ENCODE results near the gene GP5.

Gene GP5

DNA sequence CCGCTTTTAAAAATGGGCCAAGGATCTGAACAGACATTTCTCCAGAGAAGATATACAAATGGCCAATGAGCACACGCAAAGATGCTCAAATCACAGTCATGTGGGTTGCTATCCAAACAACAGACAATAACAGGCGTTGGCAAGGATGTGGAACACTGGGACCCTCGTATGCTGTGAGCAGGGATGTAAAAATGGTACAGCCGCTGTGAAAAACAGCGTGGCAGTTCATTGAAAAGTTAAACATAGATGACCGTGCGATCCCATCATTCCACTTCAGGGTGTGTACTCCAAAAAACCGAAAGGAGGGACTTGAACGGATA lies 22.9 kb downstream of the GP5 start:
- no peak for DNase-seq (ENCODE audit: low read depth)

DNA sequence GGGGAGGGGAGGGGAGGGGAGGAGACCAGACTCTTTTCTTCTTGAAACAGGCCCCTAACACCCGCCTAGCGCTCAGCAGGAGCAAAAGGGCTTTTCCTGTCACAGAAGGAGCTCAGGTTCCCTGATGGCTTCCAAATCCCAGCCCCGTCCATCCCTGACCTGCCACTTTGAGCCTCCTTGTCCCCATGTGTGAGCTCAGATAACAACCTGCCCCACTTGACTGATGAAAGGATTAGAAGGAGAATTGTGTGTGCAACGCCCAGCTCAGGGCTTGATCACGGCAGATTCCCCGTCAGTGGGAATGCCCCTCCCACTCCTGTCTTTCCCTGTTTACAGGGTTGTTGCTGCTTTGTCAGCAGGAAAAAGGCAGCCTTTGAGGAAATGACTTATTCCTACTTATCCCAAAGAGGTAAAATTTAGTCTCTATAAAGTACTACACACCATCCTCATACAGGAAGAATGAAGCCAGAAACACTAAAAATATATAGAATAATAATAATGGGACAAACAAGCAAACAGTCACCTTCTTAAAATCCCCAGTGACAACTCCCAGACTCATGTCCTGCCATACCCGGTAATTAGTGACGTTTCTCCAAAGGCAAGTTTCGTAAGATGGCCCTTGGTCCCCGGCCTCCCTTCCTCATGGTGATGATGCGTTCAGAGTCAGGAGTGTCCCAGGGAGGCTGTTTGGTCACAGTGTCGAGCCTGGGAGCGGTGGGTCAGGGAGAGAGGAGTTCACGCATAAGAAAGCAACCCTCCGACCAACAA lies 23.4 kb downstream of the GP5 start:
- no peak for DNase-seq (ENCODE audit: low read depth)

DNA sequence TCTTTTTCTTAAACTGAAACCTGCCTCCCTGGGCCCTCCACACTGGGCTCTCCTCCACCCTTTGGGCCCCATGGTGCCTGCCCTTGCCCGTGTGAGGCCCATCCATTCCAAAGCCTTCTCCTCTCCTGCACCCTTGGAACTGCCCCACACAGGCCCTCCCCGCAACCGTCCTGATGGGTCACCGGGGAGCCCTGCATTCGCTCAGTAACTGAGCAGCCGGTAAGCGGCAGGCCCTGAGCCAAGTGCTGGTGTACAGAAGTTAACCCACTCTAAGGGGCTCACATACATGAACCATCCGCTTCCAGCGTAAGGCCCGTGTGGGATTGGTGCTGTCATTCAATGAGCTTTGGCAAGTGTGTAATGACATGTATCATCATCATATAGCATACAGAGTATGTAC lies 24.1 kb downstream of the GP5 start:
- no peak for DNase-seq (ENCODE audit: low read depth)

DNA sequence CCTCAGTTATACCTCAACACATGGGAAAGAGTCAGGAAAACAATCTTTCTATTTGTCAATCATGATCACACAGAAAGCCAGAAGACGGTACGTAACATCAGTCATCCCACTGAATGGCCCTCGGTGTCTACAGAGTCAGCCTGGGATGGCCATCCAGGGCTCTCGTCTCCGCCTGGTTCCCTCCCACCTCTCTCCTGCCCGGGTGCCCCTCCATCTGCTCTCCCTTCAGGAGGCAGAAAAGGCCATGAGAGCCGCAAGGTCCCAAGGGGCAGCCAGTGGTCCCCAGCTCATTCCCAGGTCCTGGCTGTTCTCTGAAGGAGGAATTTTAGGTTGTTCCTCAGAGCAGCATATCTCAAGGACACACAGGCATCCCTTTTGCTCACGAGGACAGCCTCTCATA lies 25.2 kb downstream of the GP5 start:
- no peak for DNase-seq (ENCODE audit: low read depth)

DNA sequence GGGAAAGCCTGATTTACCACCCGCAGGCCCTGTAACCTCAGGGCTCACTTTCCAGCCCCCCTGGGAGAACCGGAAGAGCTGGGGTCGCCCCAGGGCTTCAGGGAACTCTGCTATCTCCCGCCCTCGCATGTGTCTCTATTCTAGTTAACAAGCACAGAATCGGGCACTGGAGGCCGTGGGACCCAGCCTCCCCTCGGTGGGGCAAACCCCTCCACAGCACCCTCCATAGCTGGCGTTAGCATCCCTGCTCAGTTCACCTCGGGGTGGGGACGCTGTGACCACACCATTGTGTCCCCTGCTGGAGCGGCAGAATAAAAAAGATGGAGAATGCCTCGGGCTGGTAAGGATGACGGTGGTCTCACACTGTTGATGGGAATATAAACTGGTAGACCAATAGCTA lies 26.0 kb downstream of the GP5 start:
- DNase-seq (ENCODE audit: low read depth), result no peak

DNA sequence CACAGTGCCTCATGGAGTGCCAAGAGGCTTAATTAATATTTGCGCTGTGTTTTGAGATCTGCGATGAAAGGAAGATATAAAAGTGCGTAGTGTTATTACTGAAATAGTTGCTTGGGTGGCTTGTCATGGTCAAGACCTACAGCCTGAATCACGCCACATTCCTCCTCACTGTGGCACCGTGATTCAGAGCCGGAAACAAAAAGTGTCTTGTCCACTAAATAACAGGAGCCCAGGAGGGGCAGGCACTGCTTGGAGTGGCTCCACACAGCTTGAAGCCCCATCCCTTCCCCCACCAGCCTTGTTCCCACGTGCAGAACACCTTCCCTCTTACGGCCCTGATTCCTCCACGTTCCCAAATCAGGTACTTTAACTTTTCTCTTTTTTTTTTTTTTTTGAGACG lies 28.3 kb downstream of the GP5 start:
- no peak for DNase-seq (ENCODE audit: low read depth)

DNA sequence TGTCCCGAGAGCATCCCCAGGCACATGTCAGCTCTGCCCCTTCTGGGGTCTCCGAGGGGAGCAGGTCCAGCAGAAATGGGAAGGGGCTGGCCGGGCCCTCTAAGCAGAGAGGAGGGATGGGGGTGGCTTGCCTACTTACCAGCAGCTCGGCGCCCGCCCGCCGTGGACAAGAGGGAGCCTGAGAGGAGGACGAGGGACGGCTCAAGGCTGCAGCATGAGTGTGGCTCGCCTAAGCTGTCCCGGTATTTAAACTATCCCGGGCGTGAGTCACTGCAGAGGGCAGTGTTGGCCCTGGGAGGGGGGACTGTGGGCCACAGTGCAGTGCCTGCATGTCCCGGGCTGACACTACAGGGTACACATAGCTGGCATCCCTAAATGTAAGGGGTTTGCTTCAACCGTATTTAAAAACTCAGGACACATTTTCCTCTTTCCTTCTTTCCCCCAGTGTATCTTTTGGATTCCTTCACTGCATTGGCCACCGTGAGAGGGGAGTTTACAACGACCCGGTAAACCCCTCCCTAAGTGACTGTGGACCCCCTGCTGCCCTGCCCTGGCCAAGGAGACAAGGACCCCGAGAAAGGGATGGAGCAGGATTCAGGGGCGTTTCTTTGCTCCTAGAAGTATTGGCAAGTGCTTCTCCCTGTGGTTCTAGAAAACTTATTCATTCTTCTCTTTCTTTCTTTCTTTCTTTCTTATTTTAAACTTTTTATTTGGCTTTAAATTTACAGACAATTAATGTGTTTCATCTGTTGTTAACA lies 29.4 kb downstream of the GP5 start, which contains the start of gene LRRC15:
Gene LRRC15 (minus strand): TSS at position 222 of the 758 bp plus-strand sequence. CDS start 8,700 bp downstream, outside the sequence.
- DNase-seq (ENCODE audit: low read depth), result no peak

DNA sequence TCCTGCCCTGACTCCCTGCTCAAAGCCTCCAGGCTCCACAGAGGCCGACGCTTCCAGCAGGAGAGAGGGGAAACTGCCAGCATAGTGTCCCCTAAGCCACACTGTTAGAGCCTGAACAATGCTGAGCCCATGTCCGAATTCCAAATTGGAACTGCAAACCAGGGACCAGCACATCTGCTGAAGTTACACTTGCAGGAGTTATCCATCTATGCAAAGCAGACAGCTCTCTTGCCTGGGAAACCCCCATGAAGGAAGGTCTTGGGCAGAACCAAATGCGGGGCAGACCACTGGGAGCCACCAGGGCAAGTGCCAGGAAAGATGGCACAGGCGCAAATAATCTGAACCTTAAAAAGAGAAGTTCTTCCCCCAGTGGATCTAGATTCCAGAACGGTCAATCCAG lies 30.1 kb downstream of the GP5 start:
- DNase-seq (ENCODE audit: low read depth), result no peak

DNA sequence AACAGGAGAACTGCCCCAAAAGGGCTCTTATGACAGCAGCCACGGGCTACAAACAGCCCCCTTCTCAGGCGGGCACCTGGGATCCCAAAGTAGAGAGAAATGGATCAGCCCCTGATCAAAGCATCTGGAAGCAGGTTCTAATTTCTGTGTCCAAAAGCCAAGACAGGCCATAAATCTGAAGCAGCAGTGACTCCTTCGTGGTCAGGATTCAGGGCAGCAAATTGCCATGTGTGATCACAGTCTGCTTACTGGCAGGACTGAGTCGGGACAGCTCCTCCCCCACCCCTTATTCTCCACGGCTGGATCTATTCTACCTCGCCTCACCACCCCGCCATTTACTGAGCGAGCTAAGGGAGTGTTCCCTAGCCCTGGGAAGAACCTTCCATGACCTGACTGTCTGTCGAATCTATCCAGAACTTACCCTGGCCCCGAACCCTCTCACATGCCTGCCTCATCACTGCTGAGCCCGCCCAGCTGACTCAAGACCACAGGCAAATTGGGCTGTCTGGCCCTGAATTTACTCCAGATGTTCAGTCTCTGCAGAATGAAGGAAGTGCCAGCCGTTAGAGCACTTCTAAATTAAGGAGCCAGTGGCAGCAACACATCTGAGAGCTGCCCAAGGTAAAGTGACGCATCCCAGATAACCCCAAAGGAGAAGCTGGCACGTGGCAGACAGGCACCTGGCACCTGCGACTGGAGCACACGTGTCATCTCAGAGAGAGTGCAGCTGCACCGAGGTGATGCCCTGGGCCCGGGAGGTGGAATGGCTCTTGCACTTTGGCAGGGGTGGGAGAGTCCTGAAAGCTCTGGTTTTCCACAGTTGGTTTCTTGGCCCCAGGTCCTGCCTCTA lies 30.8 kb downstream of the GP5 start:
- no peak for DNase-seq (ENCODE audit: low read depth)

DNA sequence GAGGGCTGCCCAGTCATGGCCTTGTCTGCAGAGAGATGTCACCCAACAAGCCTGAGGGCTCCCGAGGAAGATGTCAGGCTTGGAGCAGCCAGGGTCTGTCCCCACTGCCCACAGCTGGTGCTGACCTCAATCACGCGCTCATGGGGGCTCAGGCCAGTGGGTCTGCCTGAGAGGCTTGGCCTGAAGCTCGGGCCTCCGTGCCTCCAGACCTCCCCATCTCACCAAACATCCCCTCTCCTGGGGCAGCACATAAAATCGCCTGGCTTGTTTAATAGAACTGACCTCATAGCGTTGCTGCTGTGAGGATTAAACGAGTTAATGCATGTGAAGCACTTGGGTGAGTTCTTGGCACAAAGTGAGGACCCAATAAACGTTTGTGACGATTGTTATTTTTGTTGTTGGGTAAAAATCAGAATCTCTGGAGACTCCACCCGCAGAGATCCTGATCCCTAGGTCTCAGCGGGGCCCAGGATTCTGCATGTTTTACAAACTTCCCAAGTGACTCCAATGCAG lies 33.0 kb downstream of the GP5 start:
- DNase-seq (ENCODE audit: low read depth), result no peak

DNA sequence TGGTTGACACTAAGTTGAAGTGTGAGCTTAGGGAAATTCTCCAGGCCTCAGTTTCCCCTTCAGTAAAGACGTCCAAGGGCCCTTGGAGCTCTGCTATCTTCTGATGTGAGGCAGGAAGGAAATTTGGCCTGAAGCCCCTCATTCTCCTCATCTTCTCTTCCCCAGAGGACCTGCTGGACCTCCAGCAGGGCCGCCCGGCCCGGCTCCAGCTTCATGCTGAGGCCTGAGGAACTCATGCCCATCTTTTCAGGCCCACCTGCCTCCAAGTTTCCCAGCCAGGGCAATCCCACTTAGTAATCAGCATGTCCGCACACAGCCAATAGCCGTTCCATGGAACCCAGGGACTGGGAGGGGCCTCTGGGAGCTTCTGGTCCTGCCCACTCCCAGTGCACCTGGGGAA lies 33.5 kb downstream of the GP5 start:
- DNase-seq (ENCODE audit: low read depth), result no peak

DNA sequence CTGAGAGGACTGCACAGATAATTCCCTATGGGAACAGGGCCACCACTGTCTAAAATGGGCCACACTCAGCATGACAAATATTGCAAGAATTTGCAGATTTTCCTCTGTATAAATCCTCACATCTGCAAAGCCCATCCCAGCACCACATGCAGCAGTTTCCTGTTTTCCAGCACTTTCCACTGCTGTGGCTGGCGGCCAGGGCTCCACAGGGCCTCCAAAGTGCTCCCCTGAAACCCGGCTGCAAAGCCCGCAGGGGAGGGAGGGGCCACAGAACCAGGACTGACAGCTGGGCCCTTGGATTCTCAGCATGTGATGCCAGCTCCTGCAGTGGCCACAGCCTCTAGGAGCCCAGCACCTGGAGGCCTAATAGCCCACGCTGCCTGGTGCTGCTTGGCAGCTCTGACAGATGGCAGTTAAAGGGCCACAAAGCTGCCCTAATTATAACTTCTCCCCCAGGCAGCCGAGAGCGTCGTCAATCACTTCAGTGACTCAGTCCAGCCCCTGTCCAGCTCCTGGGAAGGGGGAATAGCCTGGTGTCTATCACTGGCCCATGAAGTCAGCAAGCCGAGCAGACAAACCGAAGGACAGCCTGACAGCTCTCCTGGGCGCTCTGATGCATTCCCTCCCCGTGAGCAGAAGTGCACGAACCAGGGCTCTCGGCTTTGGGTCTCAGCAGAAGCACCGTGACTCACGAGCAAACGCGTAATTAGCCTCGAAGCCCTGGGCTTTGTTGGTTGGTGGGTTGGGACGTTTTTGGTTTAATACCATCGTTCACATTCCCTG lies 34.2 kb downstream of the GP5 start:
- no peak for DNase-seq (ENCODE audit: low read depth)

DNA sequence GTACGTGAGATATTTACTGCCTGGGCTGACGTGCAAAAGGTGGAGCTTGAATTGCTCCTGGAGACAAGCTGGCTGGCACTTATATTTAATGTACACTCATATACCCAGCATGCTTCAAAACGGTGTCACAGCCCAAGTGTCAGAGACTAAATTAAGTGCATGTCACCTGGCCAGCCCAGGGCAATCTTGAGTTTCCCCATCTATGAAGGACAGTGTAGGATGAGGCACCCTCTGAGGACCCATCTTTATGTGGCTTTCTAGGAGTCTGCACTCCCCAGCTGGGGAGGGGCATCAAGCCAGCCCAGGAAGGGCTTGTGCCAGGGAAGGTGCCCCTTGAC lies 34.8 kb downstream of the GP5 start:
- DNase-seq (ENCODE audit: low read depth), result no peak

DNA sequence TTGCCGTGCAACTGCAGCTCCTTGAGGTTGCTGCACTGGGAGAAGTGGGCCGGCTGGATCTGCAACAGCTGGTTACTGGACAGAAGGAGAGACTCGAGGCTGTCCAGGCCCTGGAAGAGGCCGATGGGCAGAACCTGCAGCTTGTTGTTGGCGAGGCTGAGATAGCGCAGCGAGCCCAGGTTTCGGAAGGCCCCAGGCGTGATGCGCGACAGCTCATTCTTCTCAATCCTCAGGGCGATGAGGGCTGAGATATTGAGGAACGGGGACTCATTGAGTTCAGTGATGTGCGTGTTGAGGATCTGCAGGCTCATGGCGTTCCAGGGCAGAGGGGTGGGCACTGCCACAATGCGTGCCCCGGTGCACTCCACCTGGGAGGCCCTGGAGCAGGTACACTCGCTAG lies 38.5 kb downstream of the GP5 start:
- DNase-seq (ENCODE audit: low read depth), result no peak

DNA sequence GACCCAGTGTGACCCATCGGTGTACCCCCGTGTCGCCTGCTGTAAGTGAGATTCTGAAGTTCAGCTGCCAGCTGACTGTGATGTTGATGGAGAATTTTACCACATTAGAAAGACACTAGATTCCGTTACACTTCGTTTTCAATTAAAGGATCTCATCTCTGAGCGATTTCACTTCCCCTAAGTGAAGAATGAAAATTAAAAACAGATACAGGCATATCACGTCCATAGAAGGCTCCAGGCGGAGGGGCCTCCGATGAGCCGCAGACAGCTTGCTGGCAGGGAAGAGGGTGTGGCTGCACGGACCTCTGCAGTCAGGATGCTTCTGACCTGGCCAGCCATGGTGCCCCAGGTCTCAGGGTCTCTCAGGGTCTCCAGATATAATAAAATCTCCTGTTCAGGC lies 41.4 kb downstream of the GP5 start:
- no peak for DNase-seq (ENCODE audit: low read depth)

DNA sequence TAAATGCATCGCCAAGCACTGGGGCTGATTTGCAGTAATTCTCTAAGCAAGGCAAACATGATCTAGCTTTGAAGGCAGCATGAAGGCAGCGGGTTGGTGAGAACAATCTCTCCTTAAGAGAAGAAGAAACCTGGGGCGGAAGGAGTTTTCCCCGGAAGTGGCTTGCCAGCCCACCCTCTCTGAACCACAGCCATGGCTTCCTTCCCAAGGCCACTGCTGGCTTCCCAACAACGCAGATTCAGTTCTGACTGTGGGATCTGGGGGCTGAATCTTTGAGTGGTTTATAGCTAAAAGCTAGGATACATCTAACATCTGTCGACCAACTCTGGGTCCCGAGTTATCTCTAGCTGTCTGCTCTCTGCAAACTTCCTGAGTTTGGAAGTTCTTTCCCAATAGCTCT lies 43.7 kb downstream of the GP5 start:
- DNase-seq (ENCODE audit: low read depth), result no peak

DNA sequence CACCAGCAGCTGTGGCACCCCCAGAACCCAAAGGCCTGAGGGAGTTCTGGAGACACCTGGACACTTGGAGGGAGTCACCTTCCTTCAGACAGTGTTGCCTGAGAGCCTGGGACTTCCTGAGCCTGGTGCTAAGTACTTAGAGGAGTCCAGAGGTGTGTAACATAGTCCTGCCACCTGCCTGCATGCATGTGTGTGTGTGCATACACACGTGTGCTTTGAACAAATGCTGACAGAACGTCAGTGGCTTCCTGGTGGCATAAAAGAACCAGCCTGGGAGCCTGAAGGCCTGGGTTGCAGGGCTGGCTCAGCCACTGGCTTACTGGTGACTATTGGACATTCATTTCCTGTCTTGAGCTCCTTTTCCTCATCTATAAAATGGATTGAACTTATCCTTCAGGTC lies 44.8 kb downstream of the GP5 start:
- no peak for DNase-seq (ENCODE audit: low read depth)

DNA sequence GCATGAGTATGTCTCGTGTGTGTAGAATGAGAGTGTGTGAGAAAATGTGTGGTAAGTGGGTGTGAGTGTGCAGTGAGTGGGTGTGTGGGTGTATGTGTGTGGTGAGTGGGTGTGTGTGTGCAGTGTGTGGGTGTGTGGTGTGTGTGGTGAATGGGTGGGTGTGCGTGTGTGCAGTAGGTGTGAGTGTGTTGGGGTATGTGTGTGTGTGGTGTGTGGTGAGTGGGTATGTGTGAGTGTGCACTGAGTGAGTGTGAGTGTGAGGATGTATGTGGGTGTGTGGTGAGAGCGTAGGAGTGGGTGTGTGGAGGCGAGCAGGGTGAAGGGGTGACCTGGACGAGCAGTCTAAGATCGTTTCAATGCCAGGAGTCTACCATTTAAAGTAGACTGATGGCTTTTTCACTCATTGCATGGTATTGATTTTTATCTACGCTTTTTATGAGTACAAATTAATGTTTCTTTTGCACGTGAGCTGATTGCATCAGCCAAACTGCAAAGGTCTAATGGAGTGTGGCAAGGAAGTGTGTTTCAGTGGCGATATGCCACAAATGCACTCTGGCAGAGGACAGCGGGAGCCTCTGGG lies 46.3 kb downstream of the GP5 start:
- DNase-seq (ENCODE audit: low read depth), result no peak

DNA sequence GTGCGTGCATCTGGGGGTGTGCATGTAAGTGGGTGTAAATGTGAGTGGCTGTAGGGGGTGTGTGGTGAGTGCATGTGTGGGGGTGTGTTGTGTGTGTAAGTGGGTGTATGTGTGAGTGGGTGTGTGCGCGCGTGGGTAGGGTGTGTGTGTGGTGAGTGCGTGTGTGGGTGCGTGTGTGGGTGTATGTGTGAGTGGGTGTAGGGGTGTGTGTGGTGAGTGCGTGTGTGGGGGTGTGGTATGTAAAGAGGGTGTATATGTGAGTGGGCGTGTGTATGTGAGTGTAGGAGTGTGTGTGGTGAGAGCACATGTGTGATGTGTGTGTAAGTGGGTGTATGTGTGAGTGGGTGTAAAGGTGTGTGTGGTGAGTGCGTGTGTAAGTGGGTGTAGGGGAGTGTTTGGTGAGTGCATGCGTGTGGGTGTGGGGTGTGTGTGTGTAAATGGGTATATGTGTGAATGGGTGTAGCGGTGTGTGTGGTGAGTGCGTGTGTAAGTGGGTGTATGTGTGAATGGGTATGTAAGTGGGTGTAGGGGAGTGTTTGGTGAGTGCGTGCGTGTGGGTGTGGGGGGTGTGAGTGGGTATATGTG lies 47.0 kb downstream of the GP5 start:
- DNase-seq (ENCODE audit: low read depth), result peak; percentile 9

DNA sequence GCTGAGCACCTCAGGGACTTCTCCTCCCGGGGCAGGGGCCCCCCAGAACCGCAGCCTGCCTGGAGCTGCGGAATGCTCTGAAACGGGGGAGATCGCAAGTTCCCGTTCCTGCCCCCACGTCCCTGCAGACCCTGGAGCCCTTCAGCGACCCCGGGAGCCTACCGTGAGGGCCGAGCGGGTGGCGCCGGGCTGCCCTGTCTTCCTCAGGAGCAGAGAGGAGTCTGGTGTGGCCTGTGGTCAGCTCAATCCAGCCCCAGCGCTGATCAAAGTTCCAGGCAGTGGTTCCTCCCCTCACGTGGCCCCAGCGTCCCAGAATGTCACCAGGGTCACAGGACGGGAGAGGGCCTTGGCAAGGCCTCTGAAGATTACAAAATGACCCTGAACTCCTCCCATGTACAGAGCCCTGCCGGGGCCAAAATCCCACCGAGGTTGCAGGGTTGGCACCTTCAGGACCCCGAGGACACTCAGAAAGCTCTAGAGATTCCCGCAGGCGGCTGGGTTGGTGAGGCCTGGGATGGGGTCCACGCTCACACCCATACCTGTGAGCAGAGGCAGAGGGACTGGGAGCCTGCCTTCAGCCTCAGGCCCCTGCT lies 47.9 kb downstream of the GP5 start, which contains the start of gene CPN2:
Gene CPN2 (minus strand): TSS at position 249 of the 593 bp plus-strand sequence. CDS start 8,626 bp downstream, outside the sequence.
- no peak for DNase-seq (ENCODE audit: low read depth)

DNA sequence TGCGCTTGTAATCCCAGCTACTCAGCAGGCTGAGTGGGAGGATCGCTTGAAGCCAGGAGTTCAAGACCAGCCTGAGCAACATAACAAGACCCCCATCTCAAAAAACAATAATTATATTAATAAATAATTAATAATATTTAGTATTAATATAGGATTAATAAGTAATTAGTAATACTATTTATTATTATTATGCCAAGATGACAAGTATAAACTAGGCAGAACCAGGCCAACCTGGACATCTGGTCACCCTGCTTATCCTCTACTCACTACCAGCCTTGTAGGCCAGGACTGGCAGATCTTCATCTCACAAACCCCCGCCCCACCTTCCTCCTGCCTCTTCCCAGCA lies 48.4 kb downstream of the GP5 start:
- DNase-seq (ENCODE audit: low read depth), result no peak
